Posterior vena cava (tissue), 2 donors: Measurements from ENCODE around the gene B4GALT3. TPM values are rescaled to one million over a fixed set of nuclear protein-coding genes. Genes with fewer than 3 reads are reported as not detected.

ENCODE experiments used
- DNase-seq: peaks from one replicate; pipeline ENCODE4 v3.0.0-alpha.2; 2020; ENCODE audit warnings: low spot score
- intact Hi-C, 2 donors: fragments of 100-400 bp; cut with DNase I; formaldehyde crosslinking; loops; one replicate each; pipeline versions ENCODE4 v1.14.1 to v1.14.2; 2022 to 2023
- total RNA-seq, 2 donors: library from RNA; stranded (reverse); fragmentation: NEBNext Ultra II Directional; extraction: Animal tissue kit (Norgen Biotek cat#: 25700); gene quantifications; one replicate each; pipeline ENCODE4 v1.2.1, GENCODE V29; 2021
- donor health status: DM: yes; HTN: yes; CAD: no.
- donor health status: DM: yes; HTN: yes; CAD: no.

B4GALT3 gene
- total RNA-seq, 2 donors from 2014 or later, result 12.7 to 17.3 TPM

GRCh38 chr1:161209790-161210409 lies 32.6 kb upstream of the B4GALT3 start:
- peak; percentile 92 for DNase-seq
- intact Hi-C loops, result no loop called here

DNA sequence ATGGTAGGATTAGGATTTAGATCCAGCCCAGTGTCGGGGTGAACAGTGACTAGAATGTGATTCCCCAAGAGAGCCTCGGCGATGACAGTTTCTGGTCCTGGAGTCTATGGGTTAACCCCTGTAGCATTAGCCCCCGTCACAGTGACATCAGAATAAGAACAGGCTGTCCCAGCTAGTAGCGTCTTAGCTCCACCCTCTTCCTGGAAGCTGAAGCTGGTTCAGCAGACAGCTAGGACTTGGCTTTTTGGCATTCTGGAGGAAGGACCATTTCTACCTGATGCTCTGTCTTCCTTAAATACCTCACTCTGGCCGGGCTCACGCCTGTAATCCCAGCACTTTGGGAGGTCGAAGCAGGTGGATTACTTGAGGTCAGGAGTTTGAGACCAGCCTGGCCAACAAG lies 29.9 kb upstream of the B4GALT3 start:
- no peak for DNase-seq
- intact Hi-C loops, result no loop called here

- DNase-seq, result no peak
- intact Hi-C loops, result no loop called here
Measured at GRCh38 chr1:161206411-161207140, 29.3 kb upstream of the B4GALT3 start.

- DNase-seq, result peak; percentile 99
- intact Hi-C loops, result no loop called here
Measured at GRCh38 chr1:161201836-161202712, 24.8 kb upstream of the B4GALT3 start, which contains the start of gene NDUFS2. NDUFS2 (plus strand) TSS chr1:161202367; CDS start chr1:161202386, 19 bp downstream.

GRCh38 chr1:161200992-161201835 lies 23.9 kb upstream of the B4GALT3 start:
- DNase-seq, result peak; percentile 90
- intact Hi-C loops, result no loop called here

DNA sequence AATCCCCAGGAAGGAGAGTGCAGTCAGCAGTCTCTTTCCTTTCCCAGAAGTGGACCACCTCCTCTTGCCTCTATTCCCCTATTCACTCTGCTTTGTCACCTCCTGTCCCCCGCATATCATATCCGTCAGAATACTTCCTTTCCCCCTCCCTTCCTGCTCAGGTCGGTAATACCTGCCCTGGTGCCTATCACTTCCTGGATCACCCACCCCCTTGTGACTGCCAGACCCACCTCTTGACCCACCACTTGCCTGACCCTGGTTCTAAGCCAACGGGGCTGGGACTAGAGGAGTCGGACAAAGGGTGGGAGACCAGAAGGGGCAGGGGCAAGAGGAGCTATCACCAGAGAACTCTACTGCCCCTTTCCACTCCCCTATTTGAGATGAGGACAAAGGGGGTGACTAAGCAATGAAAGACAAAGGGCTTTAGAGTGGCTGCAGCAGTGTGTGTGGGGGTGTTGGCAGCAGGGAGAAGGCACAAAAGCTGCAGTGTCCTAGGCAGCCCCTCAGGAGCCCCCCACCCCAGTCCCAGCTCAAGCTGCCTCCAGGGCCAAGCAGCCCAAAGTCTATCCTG lies 23.2 kb upstream of the B4GALT3 start:
- intact Hi-C loops, result no loop called here
- DNase-seq, result peak; percentile 78

- peak; percentile 67 for DNase-seq
- intact Hi-C loops, result loop anchor here in 1 of 2 donors (10.0 kb wide), 1 partner anchor 185 kb away; no protein-coding TSS in a partner anchor
Measured at GRCh38 chr1:161199506-161200139, 22.3 kb upstream of the B4GALT3 start.

- intact Hi-C loops, result loop anchor here in 1 of 2 donors (10.0 kb wide), 1 partner anchor 186 kb away; no protein-coding TSS in a partner anchor
- DNase-seq, result peak; percentile 93
Measured at GRCh38 chr1:161198897-161199431, 21.7 kb upstream of the B4GALT3 start, which contains the start of gene ADAMTS4. ADAMTS4 (minus strand) TSS chr1:161199054; CDS start chr1:161198627, 427 bp downstream.

DNA sequence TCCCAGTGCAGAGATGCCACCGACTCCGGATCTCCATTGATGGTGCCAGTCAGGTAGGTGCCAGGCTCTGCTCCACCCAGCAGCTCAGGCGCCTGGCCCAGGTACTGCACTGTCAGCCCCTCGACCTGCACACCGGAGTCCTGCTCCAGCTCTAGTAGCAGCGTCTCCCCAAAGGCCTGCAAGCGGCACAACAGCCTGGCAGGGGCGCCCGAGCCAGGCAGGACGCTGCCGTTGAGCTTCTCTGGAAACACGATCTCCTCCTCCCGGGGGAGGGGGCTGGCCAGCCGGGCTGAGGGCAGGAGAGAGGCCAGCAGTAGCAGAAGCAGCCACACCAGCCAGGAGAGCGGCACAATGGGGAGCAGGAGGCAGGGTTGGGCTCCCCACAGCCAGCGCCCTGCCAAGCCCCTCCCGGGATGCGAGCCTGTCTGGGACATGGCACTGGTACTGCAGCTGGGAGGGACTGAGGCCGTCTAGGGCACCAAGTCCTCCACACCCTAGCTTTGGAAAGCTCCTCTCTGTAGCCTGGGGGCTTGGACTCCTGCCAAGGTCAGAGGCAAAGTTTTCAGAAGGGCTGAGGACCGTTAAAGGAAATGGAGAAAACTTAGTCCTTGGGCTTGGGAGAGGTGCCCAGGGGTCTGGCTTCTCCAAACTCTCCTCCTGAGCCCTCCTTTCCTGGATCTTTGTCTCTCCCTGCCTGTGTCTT lies 21.0 kb upstream of the B4GALT3 start:
- intact Hi-C loops, result loop anchor here in 1 of 2 donors (10.0 kb wide), 1 partner anchor 186 kb away; no protein-coding TSS in a partner anchor
- peak; percentile 86 for DNase-seq

GRCh38 chr1:161197560-161198193 lies 20.4 kb upstream of the B4GALT3 start:
- intact Hi-C loops, result loop anchor here in 1 of 2 donors (10.0 kb wide), 1 partner anchor 187 kb away; no protein-coding TSS in a partner anchor
- peak; percentile 76 for DNase-seq

GRCh38 chr1:161196521-161197451 lies 19.5 kb upstream of the B4GALT3 start:
- intact Hi-C loops, result loop anchor here in 1 of 2 donors (10.0 kb wide), 1 partner anchor 188 kb away; no protein-coding TSS in a partner anchor
- DNase-seq, result peak; percentile 91

GRCh38 chr1:161196111-161196510 lies 18.8 kb upstream of the B4GALT3 start:
- intact Hi-C loops, result loop anchor here in 1 of 2 donors (10.0 kb wide), 1 partner anchor 189 kb away; no protein-coding TSS in a partner anchor
- peak; percentile 64 for DNase-seq

GRCh38 chr1:161195171-161195570 lies 17.9 kb upstream of the B4GALT3 start:
- DNase-seq, result peak; percentile 15
- intact Hi-C loops, result loop anchor here in 1 of 2 donors (10.0 kb wide), 1 partner anchor 190 kb away; no protein-coding TSS in a partner anchor

GRCh38 chr1:161193561-161194235 lies 16.4 kb upstream of the B4GALT3 start:
- intact Hi-C loops, result loop anchor here (5.0 to 10.0 kb wide), 2 partner anchors 191 to 774 kb away; no protein-coding TSS in a partner anchor
- peak; percentile 84 for DNase-seq
